GM19023 (cell line): ENCODE results near the gene MAP1B.
"Not testable (repeated sequence)": the region's sequence is repeated elsewhere in the genome, so short reads cannot be mapped to it uniquely, and the experiment has no call there.

Experiments
- ATAC-seq: cut with Tn5 transposase; IDR thresholded peaks from one replicate; pipeline ENCODE4 v1.9.1; 2021; ENCODE audit warnings: mild to moderate bottlenecking, moderate library complexity; ENCODE audit not compliant: unreplicated experiment

The MAP1B gene

GRCh38 chr5:72107131-72107900, at the start of gene MAP1B:
Gene MAP1B (plus strand): TSS chr5:72107475. CDS start chr5:72107532, 57 bp downstream.
- no peak for ATAC-seq

- no peak for ATAC-seq
Measured at GRCh38 chr5:72057816-72058215, 49.5 kb upstream of the MAP1B start.

DNA sequence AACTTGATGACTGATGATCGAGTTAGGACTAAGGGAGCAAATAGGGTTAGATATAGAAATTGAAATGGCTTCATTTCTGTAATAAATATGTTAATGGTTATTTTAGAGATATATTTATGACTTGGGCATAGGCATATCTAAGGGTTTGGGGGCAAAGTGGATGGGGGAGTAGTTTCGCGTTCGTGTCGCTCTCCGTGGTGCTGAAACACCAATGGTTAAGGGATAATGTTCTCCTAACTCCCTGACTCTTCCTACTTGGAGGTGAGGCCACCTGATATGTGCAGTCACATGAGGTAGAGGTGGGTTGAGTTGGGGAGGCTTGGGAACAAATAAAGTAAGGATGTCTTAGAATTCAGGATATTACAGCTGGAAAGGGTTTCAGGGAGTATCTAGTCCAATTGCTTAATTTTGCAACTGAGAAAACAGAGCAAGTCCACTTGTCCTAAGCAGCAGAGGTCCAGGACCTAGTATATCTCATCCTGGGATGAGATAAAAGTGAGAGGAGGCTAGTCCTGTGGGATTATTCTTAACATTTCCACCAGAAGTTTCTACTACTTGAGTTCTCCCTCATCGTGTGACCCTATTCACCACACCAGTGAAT, 44.0 kb upstream of the MAP1B start:
- no peak for ATAC-seq

- ATAC-seq = no peak
Measured at GRCh38 chr5:72064801-72065570, 42.3 kb upstream of the MAP1B start.

GRCh38 chr5:72065751-72066255, 41.5 kb upstream of the MAP1B start:
- no peak for ATAC-seq

DNA sequence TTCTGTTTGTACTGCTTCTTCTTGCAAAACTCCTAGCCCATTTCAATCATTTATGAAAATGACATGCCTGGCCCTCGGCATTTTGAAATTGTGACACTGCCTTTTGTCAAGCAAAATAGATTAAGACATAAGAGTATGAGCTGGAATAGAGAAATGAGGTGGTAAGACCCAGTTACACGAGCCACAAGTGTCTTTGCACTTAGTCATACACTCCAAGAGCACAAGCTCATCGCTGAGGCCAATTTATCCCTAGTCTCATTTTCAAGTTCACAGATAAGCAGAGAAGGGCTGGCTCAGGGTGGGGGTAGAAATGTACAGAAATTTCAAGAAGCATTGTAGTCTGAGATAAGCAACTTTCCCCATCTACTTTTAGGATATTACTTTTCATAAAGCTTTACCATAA, 40.6 kb upstream of the MAP1B start:
- ATAC-seq = no peak

- no peak for ATAC-seq
Measured at GRCh38 chr5:72067682-72068470, 39.4 kb upstream of the MAP1B start.

DNA sequence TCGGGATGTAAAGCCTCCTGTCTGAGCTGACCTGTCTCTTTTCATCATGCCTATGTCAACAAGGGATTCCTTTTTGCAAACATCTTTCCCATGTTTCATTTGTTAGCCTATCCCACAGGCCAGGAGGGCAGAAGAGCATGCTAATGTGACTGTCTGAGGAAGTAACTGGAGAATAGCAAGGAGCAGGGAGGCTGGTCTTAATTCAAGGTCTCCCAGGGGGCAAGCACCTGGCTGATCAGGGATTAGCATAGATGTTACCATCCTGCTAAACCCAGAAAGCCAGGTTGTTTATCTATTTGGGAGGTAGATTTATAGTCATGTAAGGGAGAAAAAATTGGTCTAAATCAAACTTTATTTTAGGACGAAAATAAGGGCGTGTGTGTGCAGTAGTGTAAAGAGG, 36.7 kb upstream of the MAP1B start:
- no peak for ATAC-seq

- ATAC-seq = no peak
Measured at GRCh38 chr5:72071906-72072305, 35.4 kb upstream of the MAP1B start.

GRCh38 chr5:72074251-72074650, 33.0 kb upstream of the MAP1B start:
- no peak for ATAC-seq

DNA sequence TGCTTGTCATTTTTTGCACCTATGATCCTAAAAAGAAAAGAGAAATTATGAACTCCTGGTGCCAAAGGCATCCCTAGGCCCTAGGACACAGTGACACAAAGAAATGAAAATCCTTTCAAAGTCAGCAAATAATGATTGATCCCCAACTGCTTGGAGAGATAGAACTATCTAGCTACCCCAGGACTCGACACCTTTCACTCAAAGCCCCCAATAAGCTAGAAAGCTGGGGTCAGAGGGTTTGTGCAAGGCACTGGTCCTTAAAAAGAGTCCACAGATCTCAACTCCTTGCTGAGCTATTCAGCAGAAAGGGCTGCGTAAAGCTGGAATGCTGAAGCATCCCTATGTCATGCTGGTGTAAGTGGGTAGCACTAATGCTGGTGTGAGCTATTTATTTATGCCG, 31.8 kb upstream of the MAP1B start:
- no peak for ATAC-seq

DNA sequence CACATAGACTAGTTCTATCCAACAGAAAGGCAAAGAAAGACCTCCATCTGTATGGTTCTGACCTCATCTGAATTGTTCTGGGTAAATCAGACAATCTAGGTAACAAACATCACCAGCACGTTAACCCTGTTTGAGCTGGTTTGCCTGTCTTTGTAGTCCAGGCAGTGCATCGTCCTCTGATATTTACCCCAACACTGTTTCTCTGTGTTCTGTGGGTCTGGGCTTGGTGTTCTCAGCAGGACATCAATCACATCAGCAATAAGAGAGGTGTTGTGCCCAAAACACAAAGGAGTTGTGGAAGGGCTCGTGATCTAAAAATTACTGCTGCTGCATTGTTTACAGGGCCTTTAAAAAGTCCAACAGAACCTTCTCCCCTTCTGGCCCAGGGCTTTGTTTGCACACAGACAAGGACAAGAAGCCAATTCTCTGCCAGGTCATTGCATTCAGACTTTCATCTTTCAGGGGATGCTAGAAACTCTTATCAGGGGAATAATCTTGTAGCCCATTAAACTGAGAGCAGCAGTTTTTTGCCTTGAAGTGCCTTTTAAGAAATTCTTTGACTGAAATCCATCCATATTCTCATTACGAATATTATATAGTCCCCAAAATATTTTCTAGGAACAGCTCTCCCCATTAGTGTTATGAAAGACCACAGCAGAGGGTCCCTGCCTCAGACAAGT, 30.5 kb upstream of the MAP1B start:
- no peak for ATAC-seq

GRCh38 chr5:72077390-72077789, 29.9 kb upstream of the MAP1B start:
- ATAC-seq = no peak

GRCh38 chr5:72079288-72079687, 28.0 kb upstream of the MAP1B start:
- no peak for ATAC-seq

DNA sequence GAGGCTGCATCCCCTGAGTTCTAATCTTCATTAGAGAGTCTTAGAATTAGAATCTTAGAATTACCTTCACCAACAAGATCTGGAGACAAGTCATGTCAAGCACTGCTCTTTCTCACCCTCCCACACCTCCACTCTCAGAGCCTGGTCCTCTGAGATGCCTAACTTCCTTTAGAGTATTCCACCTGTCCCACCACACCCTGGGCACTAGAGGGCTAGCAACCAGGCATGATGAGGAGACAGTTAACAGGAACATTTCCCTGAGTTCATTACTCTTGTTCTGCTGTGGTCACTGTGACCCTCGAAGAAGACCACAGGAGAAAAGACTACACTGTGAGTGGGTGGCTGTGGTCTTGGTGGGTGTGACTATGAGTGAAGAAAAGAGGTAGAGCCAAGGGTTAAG, 25.2 kb upstream of the MAP1B start:
- ATAC-seq = no peak

DNA sequence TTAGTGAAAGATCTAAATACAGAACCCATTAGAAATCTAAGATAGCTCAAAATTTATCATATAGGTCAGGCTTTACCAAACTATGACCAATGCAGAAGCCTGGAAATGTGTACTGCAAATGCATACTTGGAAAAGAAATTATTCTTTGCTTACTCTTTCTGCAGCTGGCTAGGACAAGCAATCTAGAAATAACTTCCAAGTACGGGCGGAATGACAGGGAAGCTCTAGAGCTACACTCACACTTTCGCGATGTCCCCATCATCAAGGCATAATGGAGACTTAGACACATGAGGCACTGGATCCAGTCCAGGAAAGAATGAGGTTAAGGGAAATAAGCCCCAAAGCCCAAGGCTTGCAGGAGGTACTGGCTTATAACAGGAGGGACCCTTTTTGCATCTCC, 22.4 kb upstream of the MAP1B start:
- no peak for ATAC-seq

- no peak for ATAC-seq
Measured at GRCh38 chr5:72085319-72085718, 22.0 kb upstream of the MAP1B start.

DNA sequence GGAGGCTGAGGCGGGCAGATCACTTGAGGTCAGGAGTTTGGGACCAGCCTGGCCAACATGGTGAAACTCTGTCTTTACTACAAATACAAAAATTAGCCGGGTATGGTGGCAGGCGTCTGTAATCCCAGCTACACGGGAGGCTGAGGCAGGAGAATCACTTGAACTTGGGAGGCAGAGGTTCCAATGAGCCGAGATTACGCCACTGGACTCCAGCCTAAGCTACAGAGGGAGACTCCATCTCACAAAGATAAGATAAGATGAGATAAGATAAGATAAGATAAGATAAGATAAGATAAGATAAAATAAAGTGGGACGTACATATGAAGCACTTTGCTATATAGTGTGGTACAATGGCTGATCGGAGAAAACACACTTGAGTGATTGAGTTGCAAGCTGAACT, 17.6 kb upstream of the MAP1B start:
- ATAC-seq = not testable (repeated sequence)

GRCh38 chr5:72092074-72092473, 15.2 kb upstream of the MAP1B start:
- no peak for ATAC-seq

DNA sequence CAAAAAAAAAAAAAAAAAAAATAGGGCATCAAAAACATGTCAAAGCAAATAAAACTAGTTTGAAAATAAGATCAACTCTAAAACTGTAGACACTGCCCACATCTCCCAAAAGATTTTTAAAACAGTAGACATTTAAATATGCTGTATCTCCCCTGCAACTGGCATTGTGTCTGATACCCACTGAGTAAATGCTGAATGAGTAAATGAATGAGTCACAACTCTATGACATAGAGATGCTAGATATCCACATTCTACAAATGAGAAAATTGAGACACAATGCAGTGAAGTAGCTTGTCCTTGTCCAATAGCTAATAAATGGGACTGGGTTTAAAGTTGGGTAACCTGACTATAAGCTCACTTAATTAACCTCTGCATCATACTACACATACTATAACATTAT, 14.1 kb upstream of the MAP1B start:
- no peak for ATAC-seq
